ENCODE measurements around the gene ABI2.
"Not testable (repeated sequence)": the region's sequence is repeated elsewhere in the genome, so short reads cannot be mapped to it uniquely, and the experiment has no call there.

Gene ABI2

DNA sequence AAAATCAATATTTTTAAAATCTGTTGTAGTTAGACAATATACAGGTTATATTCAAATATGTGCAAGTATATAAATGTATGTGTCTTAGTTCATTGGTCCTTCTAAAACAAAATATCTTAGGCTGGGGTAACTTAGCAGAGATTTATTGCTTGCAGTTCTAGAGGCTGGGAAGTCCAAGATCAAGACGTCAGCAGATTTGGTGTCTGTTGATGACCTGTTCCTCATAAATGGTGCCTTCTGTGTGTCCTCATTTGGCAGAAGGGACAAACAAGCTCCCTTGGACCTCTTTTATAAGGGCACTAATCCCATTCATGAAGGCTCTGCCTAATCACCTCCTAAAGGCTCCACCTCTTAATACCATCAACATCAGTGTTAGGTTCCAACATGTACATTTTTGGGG is 31.3 kb downstream of the ABI2 start:
- DNase-seq (ENCODE audit: low spot score): no peak

DNA sequence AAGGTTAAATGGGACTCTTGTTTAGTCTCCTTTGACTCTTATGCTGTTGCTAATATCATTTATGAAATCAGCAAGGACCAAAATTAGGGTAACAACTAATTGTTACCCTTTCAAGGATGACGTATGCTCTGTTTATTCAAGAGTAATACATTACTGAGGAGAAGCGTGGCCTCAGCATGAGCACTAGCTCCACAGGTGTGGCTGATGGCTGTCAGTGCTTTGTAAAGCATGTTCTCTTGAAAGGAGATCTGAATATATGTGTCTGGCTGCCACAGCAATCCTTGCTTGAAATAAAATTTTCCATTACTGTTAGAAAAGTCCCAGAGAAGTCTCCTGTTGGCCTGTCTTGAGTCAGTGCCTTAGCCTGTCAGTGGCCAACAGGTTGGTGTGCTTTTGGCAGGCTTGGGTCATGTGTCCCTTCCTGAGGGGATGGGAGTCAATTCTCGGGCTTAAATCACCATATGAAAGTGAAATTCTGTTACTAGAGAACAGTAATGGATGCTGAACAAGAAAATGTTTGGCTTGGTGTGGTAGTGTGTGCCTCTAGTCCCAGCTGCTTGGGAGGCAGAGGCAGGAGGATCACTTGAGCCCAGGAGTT is 32.7 kb downstream of the ABI2 start:
- DNase-seq (ENCODE audit: low spot score): no peak

DNA sequence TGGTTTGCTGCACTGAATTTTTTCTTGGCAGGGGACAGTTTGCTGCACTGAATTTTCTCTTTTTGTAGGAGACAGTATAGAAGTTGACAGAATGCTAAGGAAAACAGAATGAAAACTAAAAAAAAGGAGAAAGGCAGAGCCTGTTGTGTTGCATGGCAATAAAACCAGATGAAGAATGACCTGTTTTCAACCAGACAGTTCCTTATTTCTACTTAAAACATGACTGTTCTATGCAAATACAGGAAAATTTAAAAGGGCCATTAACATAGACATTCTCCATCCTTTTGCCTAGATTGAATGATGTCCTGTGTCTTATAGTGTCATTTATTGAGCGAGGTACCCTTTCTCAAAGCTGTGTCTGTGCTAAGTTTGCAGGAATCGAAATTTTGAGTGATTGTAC is 33.3 kb downstream of the ABI2 start:
- DNase-seq (ENCODE audit: low spot score): no peak

DNA sequence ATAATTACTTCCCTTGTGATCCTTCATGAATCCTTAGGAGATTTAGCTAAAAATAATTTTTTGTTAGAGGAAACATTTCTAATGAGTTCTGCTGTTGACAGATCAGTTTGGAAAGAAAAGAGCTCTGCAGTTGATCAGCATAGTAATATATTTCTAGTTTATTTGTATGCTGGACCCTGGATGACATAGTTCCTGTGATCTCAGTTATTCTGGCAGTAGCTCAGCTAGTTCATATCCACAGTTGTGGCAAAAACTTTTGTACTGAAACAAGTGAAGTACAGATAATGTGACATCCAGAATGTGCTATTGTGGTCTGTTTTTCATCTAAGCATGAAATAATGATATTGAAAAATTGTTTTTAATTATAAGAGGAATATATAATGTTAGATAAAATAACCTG is 33.7 kb downstream of the ABI2 start:
- DNase-seq (ENCODE audit: low spot score): no peak

GRCh38 chr2:203366639-203367466 is 38.7 kb downstream of the ABI2 start:
- DNase-seq (ENCODE audit: low spot score): no peak

GRCh38 chr2:203372706-203373105 is 44.5 kb downstream of the ABI2 start:
- DNase-seq (ENCODE audit: low spot score): not testable (repeated sequence)

DNA sequence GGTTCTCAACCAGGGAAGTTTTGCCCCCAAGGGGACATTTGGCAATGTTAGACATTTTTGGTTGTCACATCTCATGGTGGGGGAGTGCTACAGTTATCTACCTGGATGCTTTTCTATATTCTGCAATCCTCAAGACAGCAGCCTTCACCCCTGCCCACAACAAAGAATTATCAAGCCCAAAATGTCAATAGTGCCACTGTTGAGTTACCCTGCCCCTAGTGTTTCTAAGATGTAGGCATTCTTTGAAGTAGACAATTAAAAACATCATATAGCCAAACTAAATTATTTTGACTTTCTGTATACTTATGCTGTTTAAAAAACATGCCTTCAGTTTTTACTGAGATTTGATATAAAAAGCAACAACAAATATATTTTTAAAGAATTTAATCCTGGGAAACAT is 48.0 kb downstream of the ABI2 start:
- DNase-seq (ENCODE audit: low spot score): peak; percentile 2

GRCh38 chr2:203379156-203379555 is 51.0 kb downstream of the ABI2 start:
- DNase-seq (ENCODE audit: low spot score): no peak

DNA sequence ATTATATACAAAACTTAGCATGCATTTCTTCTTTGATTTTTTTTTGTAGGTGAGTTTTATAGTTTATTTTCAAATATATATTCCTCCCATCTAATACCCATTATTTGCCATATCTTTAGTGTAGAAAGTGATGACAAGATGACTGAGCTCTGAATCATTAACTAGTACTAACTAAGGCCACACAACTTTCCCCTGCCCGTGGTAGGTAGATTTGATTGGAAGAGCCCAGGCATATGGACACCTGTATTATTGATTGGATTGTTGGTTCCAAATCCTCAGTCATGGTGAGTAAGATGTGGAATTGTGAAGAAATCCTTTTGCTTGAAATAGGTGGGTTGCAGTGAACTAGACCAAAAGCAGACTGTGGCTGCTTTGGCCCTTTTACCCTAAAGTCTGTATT is 54.8 kb downstream of the ABI2 start:
- no peak for DNase-seq (ENCODE audit: low spot score)

- not testable (repeated sequence) for DNase-seq (ENCODE audit: low spot score)
Measured at GRCh38 chr2:203388153-203388552, 60.0 kb downstream of the ABI2 start.

DNA sequence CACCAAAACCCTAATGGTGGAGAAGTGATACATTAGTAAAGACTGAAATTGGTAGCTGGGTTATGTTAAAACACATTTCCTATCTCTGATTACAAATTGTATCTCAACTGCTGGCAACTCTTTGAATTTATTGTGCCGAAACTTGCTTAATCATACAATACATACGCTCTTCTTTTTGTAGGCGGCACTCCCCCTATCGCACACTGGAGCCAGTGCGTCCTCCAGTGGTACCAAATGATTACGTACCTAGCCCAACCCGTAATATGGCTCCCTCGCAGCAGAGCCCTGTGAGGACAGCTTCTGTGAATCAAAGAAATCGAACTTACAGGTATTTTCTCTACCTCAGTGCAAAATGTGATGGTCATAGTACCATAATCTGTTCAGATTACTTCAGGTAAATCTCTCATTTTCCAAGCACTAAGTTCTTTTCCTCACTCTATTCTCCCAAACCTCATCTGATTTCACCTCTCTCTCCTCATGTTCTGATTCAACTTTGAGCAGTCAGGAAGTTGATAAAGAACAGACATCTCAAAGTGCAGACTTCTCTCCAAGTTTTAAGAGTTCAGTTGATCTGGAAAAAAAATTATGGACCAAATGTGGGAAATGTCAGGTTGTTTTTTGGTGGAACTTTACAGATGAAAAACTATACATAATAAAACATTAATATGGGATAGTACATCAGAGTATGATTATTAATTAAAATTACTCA is 66.5 kb downstream of the ABI2 start:
- no peak for DNase-seq (ENCODE audit: low spot score)

DNA sequence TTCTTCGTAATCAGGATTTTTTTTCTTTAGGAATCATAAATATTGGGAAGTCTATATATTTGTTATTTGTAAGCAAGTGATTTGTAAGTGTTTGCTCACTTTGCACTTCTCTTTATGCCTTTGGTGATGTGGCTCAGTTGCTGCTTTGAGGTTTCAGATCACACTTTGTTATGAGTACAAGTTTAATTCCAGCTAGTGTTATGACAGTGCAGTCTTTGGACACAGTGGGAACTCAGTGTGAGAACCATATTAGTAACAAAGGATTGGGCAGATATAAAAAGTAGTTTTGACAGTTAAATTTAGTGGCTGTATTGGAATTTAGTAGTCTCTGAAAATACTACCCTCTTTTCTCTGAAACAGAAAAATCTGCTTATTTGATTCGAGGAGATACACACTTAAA is 67.7 kb downstream of the ABI2 start:
- DNase-seq (ENCODE audit: low spot score): no peak

- no peak for DNase-seq (ENCODE audit: low spot score)
Measured at GRCh38 chr2:203396667-203397066, 68.5 kb downstream of the ABI2 start.

DNA sequence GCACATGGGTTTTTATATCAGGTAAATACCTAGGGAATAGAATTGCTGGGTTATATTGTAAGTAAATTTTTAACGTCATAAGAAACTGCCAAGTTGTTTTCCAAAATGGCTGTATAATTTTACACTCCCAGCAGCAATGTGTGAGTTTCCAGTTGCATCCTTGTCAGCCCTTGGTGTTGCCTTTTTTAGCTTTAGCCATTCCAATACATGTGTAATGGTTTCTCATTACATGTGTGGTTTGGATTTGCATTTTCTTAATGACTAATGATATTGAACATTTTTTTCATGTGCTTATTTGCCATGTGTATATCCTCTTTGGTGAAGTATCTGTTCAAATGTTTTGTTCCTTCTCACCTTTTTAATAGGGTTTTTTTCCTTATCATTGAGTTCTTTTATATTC is 70.8 kb downstream of the ABI2 start:
- no peak for DNase-seq (ENCODE audit: low spot score)

DNA sequence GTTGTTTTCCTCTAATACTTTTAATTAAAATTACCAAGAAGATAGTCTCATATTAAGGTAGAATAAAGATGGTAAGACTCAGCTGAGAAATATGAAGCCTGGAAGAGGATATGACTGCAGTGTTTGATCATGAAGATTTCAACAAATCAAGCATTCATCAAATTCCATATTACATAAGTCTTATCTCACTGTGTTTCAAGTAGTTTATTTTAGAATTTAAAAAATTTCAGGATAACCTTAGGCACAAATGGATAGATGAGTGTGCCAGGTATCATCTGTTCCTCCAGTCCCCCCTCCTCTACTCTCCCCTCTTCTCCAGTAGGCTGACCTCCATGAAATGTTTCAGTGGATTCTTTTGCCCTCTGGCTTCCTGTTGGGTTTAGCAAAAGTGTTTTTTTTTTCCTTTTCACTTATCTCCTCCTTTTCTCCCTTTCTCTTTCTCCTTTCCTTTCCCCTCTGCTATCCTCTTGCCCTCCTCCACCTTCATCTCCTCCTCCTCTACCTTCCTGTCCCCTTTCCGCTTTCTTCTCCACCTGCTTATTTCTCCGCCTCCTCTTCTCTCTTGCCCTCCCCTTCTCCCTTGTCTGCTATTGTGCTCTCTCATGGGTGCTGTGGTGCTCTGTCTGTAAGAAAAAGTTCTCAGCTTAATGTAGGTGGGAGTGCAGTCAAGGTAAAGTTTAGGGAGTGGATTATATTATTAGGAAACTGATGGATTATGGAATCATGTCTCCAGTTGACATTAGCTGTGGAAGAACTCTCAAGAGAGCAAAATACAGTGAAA is 72.8 kb downstream of the ABI2 start:
- DNase-seq (ENCODE audit: low spot score): no peak

GRCh38 chr2:203404996-203405395 is 76.8 kb downstream of the ABI2 start:
- DNase-seq (ENCODE audit: low spot score): no peak

DNA sequence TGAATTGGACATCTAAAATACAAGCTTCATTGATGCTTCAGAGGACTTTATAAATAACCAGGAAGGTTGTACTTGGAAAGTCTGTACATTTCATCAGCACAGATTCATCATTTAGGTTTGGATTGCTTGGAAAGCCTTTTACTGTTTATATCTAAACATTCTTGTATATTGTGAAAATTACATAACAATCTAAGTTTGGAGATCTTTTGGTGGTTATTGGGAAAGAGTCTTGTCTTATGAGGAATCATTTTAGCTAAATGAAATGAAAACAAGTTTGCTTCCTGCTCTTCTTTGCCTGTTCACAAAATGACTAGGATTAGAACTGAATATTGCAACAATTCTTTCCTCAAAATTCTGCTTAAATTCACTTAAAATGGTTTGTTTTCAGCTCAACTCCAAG is 79.3 kb downstream of the ABI2 start:
- DNase-seq (ENCODE audit: low spot score): no peak

GRCh38 chr2:203412546-203413331 is 84.5 kb downstream of the ABI2 start:
- no peak for DNase-seq (ENCODE audit: low spot score)

GRCh38 chr2:203413796-203414195 is 85.6 kb downstream of the ABI2 start:
- DNase-seq (ENCODE audit: low spot score): no peak

- no peak for DNase-seq (ENCODE audit: low spot score)
Measured at GRCh38 chr2:203418271-203418670, 90.1 kb downstream of the ABI2 start.

- no peak for DNase-seq (ENCODE audit: low spot score)
Measured at GRCh38 chr2:203427061-203427460, 98.9 kb downstream of the ABI2 start.

GRCh38 chr2:203429643-203430042 is 101.4 kb downstream of the ABI2 start:
- not testable (repeated sequence) for DNase-seq (ENCODE audit: low spot score)
